HEK293 (cell line): ENCODE data around the gene RPS19BP1.

Experiments used
- CTCF ChIA-PET: fragments of 350-600 bp; formaldehyde crosslinking; extraction: SDS; loops from one replicate; lab custom pipeline; 2021; ENCODE audit warnings: antibody characterized with exemption; lab: Yijun Ruan, JAX
- POLR2A ChIA-PET: fragments of 300-600 bp; formaldehyde crosslinking; extraction: SDS; loops from one replicate; lab custom pipeline; 2020; ENCODE audit warnings: antibody characterized with exemption, inconsistent platforms; lab: Yijun Ruan, JAX
- H3K27ac ChIP-seq: fragments of 200-500 bp; sonication (Bioruptor generic); 2 replicates; pipeline ENCODE4 v1.5.1; 2014; ENCODE audit warnings: low read depth, low read length, control low read depth, inconsistent platforms; ENCODE audit errors: extremely low read depth
- H3K36me3 ChIP-seq, 2 experiments: fragments of 200-500 bp in 1 of 2; sonication (Bioruptor generic) in 1 of 2; 1 replicate in 1 of 2; 2 replicates in 1 of 2; pipeline ENCODE4 v1.5.1; 2014 to 2017; ENCODE audit warnings: inconsistent platforms in 2 of 2, low read length in 2 of 2; ENCODE audit not compliant: control insufficient read depth in 2 of 2, insufficient read depth in 1 of 2
- H3K4me1 ChIP-seq: fragments of 200-500 bp; sonication (Bioruptor generic); 2 replicates; pipeline ENCODE4 v1.5.1; 2014; ENCODE audit warnings: mild to moderate bottlenecking, low read length, inconsistent platforms; ENCODE audit not compliant: control insufficient read depth, insufficient read depth
- H3K4me3 ChIP-seq: 2 replicates; pipeline ENCODE4 v1.5.1; 2011; ENCODE audit warnings: low read depth, mild to moderate bottlenecking, control low read depth, low read length, moderate library complexity
- H3K9me3 ChIP-seq: fragments of 200-500 bp; sonication (Bioruptor generic); 2 replicates; pipeline ENCODE4 v1.5.1; 2014; ENCODE audit warnings: low read depth, low read length, inconsistent platforms; ENCODE audit not compliant: control insufficient read depth, insufficient read depth
- GLI2 ChIP-seq: fragments of 450-650 bp; formaldehyde crosslinking; IDR thresholded peaks from 2 replicates; pipeline ENCODE4; 2017; ENCODE audit warnings: missing biosample characterization, missing genetic modification characterization, low read depth, borderline replicate concordance
- HOXC10 ChIP-seq: sonication (generic); formaldehyde crosslinking; IDR thresholded peaks from 2 replicates; pipeline ENCODE4 v1.8.1; 2023; ENCODE audit warnings: mild to moderate bottlenecking, missing genetic modification reagents
- MYNN ChIP-seq: fragments of 450-650 bp; formaldehyde crosslinking; IDR thresholded peaks from 2 replicates; pipeline ENCODE4 v1.5.1; 2016; ENCODE audit warnings: missing biosample characterization, missing genetic modification characterization, borderline replicate concordance
- PBX3 ChIP-seq: sonication (generic); formaldehyde crosslinking; IDR thresholded peaks from 2 replicates; pipeline ENCODE4 v1.8.1; 2022; ENCODE audit warnings: mild to moderate bottlenecking, moderate library complexity, missing genetic modification reagents
- SALL2 ChIP-seq: fragments of 450-650 bp; formaldehyde crosslinking; IDR thresholded peaks from 2 replicates; pipeline ENCODE4 v1.5.0; 2017; ENCODE audit warnings: missing biosample characterization, mild to moderate bottlenecking, missing genetic modification characterization, borderline replicate concordance
- ZBTB17 ChIP-seq: fragments of 450-650 bp; formaldehyde crosslinking; IDR thresholded peaks from 2 replicates; pipeline ENCODE4 v1.5.1; 2016; ENCODE audit warnings: missing biosample characterization, missing genetic modification characterization
- ZBTB20 ChIP-seq: fragments of 450-650 bp; formaldehyde crosslinking; IDR thresholded peaks from 2 replicates; pipeline ENCODE4 v1.5.1; 2016; ENCODE audit warnings: missing biosample characterization, missing genetic modification characterization
- ZBTB26 ChIP-seq: fragments of 450-650 bp; formaldehyde crosslinking; optimal IDR thresholded peaks from 2 replicates; pipeline ENCODE3; 2016; ENCODE audit warnings: missing biosample characterization, mild to moderate bottlenecking, missing genetic modification characterization
- ZFP69B ChIP-seq: fragments of 450-650 bp; formaldehyde crosslinking; IDR thresholded peaks from 2 replicates; pipeline ENCODE4 v1.5.1; 2016; ENCODE audit warnings: missing biosample characterization, missing genetic modification characterization
- ZIC2 ChIP-seq: fragments of 450-650 bp; formaldehyde crosslinking; IDR thresholded peaks from 2 replicates; pipeline ENCODE4 v1.5.1; 2016; ENCODE audit warnings: missing biosample characterization, missing genetic modification characterization
- ZNF16 ChIP-seq: fragments of 450-650 bp; formaldehyde crosslinking; IDR thresholded peaks from 2 replicates; pipeline ENCODE4 v1.5.1; 2016; ENCODE audit warnings: low read depth, missing biosample characterization, missing genetic modification characterization
- ZNF175 ChIP-seq: fragments of 450-650 bp; formaldehyde crosslinking; IDR thresholded peaks from 2 replicates; pipeline ENCODE4 v1.5.1; 2016; ENCODE audit warnings: missing biosample characterization, missing genetic modification characterization
- ZNF23 ChIP-seq: fragments of 450-650 bp; formaldehyde crosslinking; IDR thresholded peaks from 2 replicates; pipeline ENCODE4 v1.5.1; 2016; ENCODE audit warnings: missing biosample characterization, missing genetic modification characterization, borderline replicate concordance
- ZNF292 ChIP-seq: fragments of 450-650 bp; formaldehyde crosslinking; IDR thresholded peaks from 2 replicates; pipeline ENCODE4 v1.5.1; 2016; ENCODE audit warnings: low read depth, missing biosample characterization, missing genetic modification characterization, borderline replicate concordance
- ZNF391 ChIP-seq: fragments of 450-650 bp; formaldehyde crosslinking; IDR thresholded peaks from 2 replicates; pipeline ENCODE4 v1.5.1; 2016; ENCODE audit warnings: low read depth, missing biosample characterization, missing genetic modification characterization, borderline replicate concordance
- ZNF580 ChIP-seq: fragments of 450-650 bp; formaldehyde crosslinking; IDR thresholded peaks from 2 replicates; pipeline ENCODE4 v1.5.1; 2016; ENCODE audit warnings: missing biosample characterization, missing genetic modification characterization
- ZNF645 ChIP-seq: fragments of 450-650 bp; formaldehyde crosslinking; IDR thresholded peaks from 2 replicates; pipeline ENCODE4; 2016; ENCODE audit warnings: missing biosample characterization, missing genetic modification characterization
- ZNF692 ChIP-seq: fragments of 450-650 bp; formaldehyde crosslinking; IDR thresholded peaks from 2 replicates; pipeline ENCODE4 v1.5.1; 2016; ENCODE audit warnings: missing biosample characterization, missing genetic modification characterization
- ZNF76 ChIP-seq: fragments of 450-650 bp; formaldehyde crosslinking; IDR thresholded peaks from 2 replicates; pipeline ENCODE4; 2016; ENCODE audit warnings: low read depth, missing biosample characterization, missing genetic modification characterization, borderline replicate concordance
- ZSCAN16 ChIP-seq: fragments of 450-650 bp; formaldehyde crosslinking; IDR thresholded peaks from 2 replicates; pipeline ENCODE4 v1.5.1; 2016; ENCODE audit warnings: missing biosample characterization, missing genetic modification characterization
- ZSCAN5A ChIP-seq: fragments of 450-650 bp; formaldehyde crosslinking; IDR thresholded peaks from 2 replicates; pipeline ENCODE4 v1.5.1; 2016; ENCODE audit warnings: missing biosample characterization, missing genetic modification characterization

RPS19BP1 gene

GRCh38 chr22:39503630-39504029 is 28.9 kb downstream of the RPS19BP1 start:
- ChIA-PET POLR2A (interaction anchor here (1.2 to 5.8 kb wide), 4 partner anchors 14 to 25 kb away, joined by 3 to 117 read pairs (median 55); partner anchors contain the start of gene ATF4), CTCF (interaction anchor here (1.0 to 4.4 kb wide), 3 partner anchors 10 to 26 kb away, joined by 6 to 31 read pairs (median 12); no protein-coding TSS in a partner anchor)
- H3K4me3 ChIP-seq, result peak overlapping the region; percentile 92
- peaks cover 11% of the 10 kb centered on the region for H3K4me1 ChIP-seq
- peak overlapping the region; percentile 78; the same call in 1 of the 2 replicates for H3K27ac ChIP-seq
- H3K9me3 ChIP-seq, result no peaks in the 10 kb centered on the region
- TF ChIP-seq ZIC2 (tag by site-specific recombination) (peak; percentile 39; the same call in 1 of the 2 replicates), ZBTB20 (tag by site-specific recombination) (no peak), ZNF645 (no peak)
- peaks cover 31 to 53% of the 10 kb centered on the region in 2 experiments for H3K36me3 ChIP-seq

GRCh38 chr22:39502789-39503409 is 29.6 kb downstream of the RPS19BP1 start:
- Histone ChIP-seq H3K36me3 (peaks cover 30 to 45% of the 10 kb centered on the region in 2 experiments), H3K4me3 (peak overlapping the region; percentile 92), H3K9me3 (no peaks in the 10 kb centered on the region), H3K4me1 (peaks cover 12% of the 10 kb centered on the region), H3K27ac (peak overlapping the region; percentile 78)
- POLR2A ChIA-PET, result interaction anchor here (1.2 to 5.8 kb wide), 4 partner anchors 14 to 26 kb away, joined by 3 to 117 read pairs (median 55); partner anchors contain the start of gene ATF4
- CTCF ChIA-PET, result interaction anchor here (1.0 to 4.4 kb wide), 3 partner anchors 9 to 26 kb away, joined by 6 to 31 read pairs (median 10); no protein-coding TSS in a partner anchor
- TF ChIP-seq ZNF23 (tag by site-specific recombination) (no peak), ZBTB26 (tag by site-specific recombination) (no peak), PBX3 (CRISPR knock-in tag) (0 out of 2 replicates have a peak, but pooled peaks have one; percentile 14), ZNF16 (tag by site-specific recombination) (no peak), HOXC10 (CRISPR knock-in tag) (no peak), ZBTB17 (tag by site-specific recombination) (no peak)

- ChIA-PET POLR2A (interaction anchor here (0.5 to 5.8 kb wide), 21 partner anchors 8 to 542 kb away, joined by 3 to 117 read pairs (median 5); partner anchors contain the start of genes ATF4 and RPL3), CTCF (interaction anchor here (1.0 to 4.4 kb wide), 5 partner anchors 8 to 27 kb away, joined by 3 to 31 read pairs (median 10); partner anchors contain the start of gene ATF4)
- no peaks in the 10 kb centered on the region for H3K9me3 ChIP-seq
- H3K27ac ChIP-seq, result peak within 1 kb of the TSS; percentile 78
- H3K4me3 ChIP-seq, result peak within 1 kb of the TSS; percentile 92
- H3K36me3 ChIP-seq, result peaks cover 30 to 39% of the 10 kb centered on the region in 2 experiments
- peaks cover 12% of the 10 kb centered on the region for H3K4me1 ChIP-seq
- TF ChIP-seq GLI2 (tag by site-specific recombination) (no peak), MYNN (tag by site-specific recombination) (no peak), ZSCAN5A (tag by site-specific recombination) (0 out of 2 replicates have a peak, but pooled peaks have one; percentile 16), ZNF76 (peak; percentile 95), ZNF391 (no peak), ZNF580 (tag by site-specific recombination) (peak; percentile 89), SALL2 (no peak), ZSCAN16 (tag by site-specific recombination) (no peak), ZNF692 (tag by site-specific recombination) (no peak), ZNF292 (no peak), ZFP69B (tag by site-specific recombination) (no peak), ZNF175 (tag by site-specific recombination) (no peak)
These were observed 30.3 kb downstream of the RPS19BP1 start, which contains the start of gene MIEF1 for GRCh38 chr22:39502109-39502788. Gene MIEF1 (plus strand): TSS chr22:39502290. CDS start chr22:39511295, 9,005 bp downstream.
